Left kidney (tissue), 2 donors: ENCODE measurements around the gene CHKB. TPM values are rescaled to one million over a fixed set of nuclear protein-coding genes. Genes with fewer than 3 reads are reported as not detected.

ENCODE experiments used
- DNase-seq: peaks from one replicate; pipeline ENCODE4 v3.0.0-alpha.2; 2013
- polyA plus RNA-seq: library from polyadenylated mRNA; unstranded; fragments of 120-200 nt; gene quantifications from one replicate; pipeline ENCODE4 v1.2.1, GENCODE V29; 2013; ENCODE audit not compliant: insufficient read length

CHKB gene
- polyA plus RNA-seq, 1 donor = 112 TPM

GRCh38 chr22:50600967-50601668, 18.5 kb upstream of the CHKB start:
- DNase-seq = no peak

GRCh38 chr22:50600538-50600937, 17.9 kb upstream of the CHKB start, which contains the start of gene MAPK8IP2:
Gene MAPK8IP2, plus strand, starts transcription at chr22:50600793. Its CDS starts 26 bp downstream, at chr22:50600819.
- no peak for DNase-seq

- DNase-seq = no peak
Observed at GRCh38 chr22:50599816-50600455, 17.3 kb upstream of the CHKB start.

GRCh38 chr22:50597097-50597496, 14.4 kb upstream of the CHKB start:
- no peak for DNase-seq

- DNase-seq = no peak
Observed at GRCh38 chr22:50595189-50595588, 12.5 kb upstream of the CHKB start.

GRCh38 chr22:50587407-50587806, 4.8 kb upstream of the CHKB start:
- DNase-seq = no peak

GRCh38 chr22:50586416-50586815, 3.8 kb upstream of the CHKB start:
- DNase-seq = no peak

- DNase-seq = no peak
Observed at GRCh38 chr22:50585781-50586180, 3.1 kb upstream of the CHKB start.

- no peak for DNase-seq
Observed at GRCh38 chr22:50585238-50585637, 2.6 kb upstream of the CHKB start.

- DNase-seq = no peak
Observed at GRCh38 chr22:50584106-50585096, 1.8 kb upstream of the CHKB start.

GRCh38 chr22:50583294-50583861, 729 bp upstream of the CHKB start:
- no peak for DNase-seq

- no peak for DNase-seq
Observed at GRCh38 chr22:50581950-50582492, 628 bp downstream of the CHKB start.

- no peak for DNase-seq
Observed at GRCh38 chr22:50581031-50581949, 1.4 kb downstream of the CHKB start.

- DNase-seq = no peak
Observed at GRCh38 chr22:50579752-50580151, 2.9 kb downstream of the CHKB start.

GRCh38 chr22:50578776-50579310, 3.8 kb downstream of the CHKB start:
- DNase-seq = no peak

- no peak for DNase-seq
Observed at GRCh38 chr22:50577987-50578775, 4.5 kb downstream of the CHKB start, which contains the start of gene CPT1B. Gene CPT1B, minus strand, starts transcription at chr22:50578427. Its CDS starts 512 bp downstream, at chr22:50577915.

- no peak for DNase-seq
Observed at GRCh38 chr22:50577697-50577986, 5.0 kb downstream of the CHKB start.

- no peak for DNase-seq
Observed at GRCh38 chr22:50576806-50577696, 5.6 kb downstream of the CHKB start.

GRCh38 chr22:50576070-50576469, 6.6 kb downstream of the CHKB start:
- DNase-seq = no peak
